HEK293 (cell line): ENCODE results near the gene TIMP2.
A peak's percentile ranks its signal among the peaks of the same experiment; 100 is the strongest.

Experiments
- KLF8 ChIP-seq: fragments of 450-650 bp; formaldehyde crosslinking; IDR thresholded peaks from 2 replicates; pipeline ENCODE4 v1.5.1; 2016; ENCODE audit warnings: missing biosample characterization, missing genetic modification characterization
- RBAK ChIP-seq: fragments of 450-650 bp; formaldehyde crosslinking; IDR thresholded peaks from 2 replicates; pipeline ENCODE4 v1.5.1; 2016; ENCODE audit warnings: missing biosample characterization, missing genetic modification characterization
- ZBTB48 ChIP-seq: fragments of 450-650 bp; formaldehyde crosslinking; IDR thresholded peaks from 2 replicates; pipeline ENCODE4 v1.5.1; 2016; ENCODE audit warnings: missing biosample characterization, missing genetic modification characterization
- ZNF138 ChIP-seq: fragments of 450-650 bp; formaldehyde crosslinking; IDR thresholded peaks from 2 replicates; pipeline ENCODE4 v1.5.1; 2016; ENCODE audit warnings: missing biosample characterization, missing genetic modification characterization, borderline replicate concordance
- ZNF214 ChIP-seq: fragments of 450-650 bp; formaldehyde crosslinking; IDR thresholded peaks from 2 replicates; pipeline ENCODE4 v1.5.1; 2017; ENCODE audit warnings: missing biosample characterization, mild to moderate bottlenecking, missing genetic modification characterization, borderline replicate concordance
- ZNF248 ChIP-seq: fragments of 450-650 bp; formaldehyde crosslinking; IDR thresholded peaks from 2 replicates; pipeline ENCODE4 v1.5.1; 2017; ENCODE audit warnings: missing biosample characterization, missing genetic modification characterization
- ZNF266 ChIP-seq: fragments of 450-650 bp; formaldehyde crosslinking; IDR thresholded peaks from 2 replicates; pipeline ENCODE4 v1.5.1; 2016; ENCODE audit warnings: missing biosample characterization, missing genetic modification characterization, low read depth
- ZNF274 ChIP-seq, 2 experiments: fragments of 200-500 bp in 1 of 2; fragments of 450-650 bp in 1 of 2; sonication (Bioruptor generic) in 1 of 2; formaldehyde crosslinking in 1 of 2; IDR thresholded peaks; 2 replicates each; pipeline versions ENCODE4 v1.5.1 to v1.6.1; 2014 to 2016; ENCODE audit warnings: borderline replicate concordance in 1 of 2, inconsistent platforms in 1 of 2, low read length in 1 of 2, missing biosample characterization in 1 of 2, missing genetic modification characterization in 1 of 2
- ZNF311 ChIP-seq: fragments of 450-650 bp; formaldehyde crosslinking; IDR thresholded peaks from 2 replicates; pipeline ENCODE4 v1.5.1; 2017; ENCODE audit warnings: missing biosample characterization, missing genetic modification characterization, borderline replicate concordance
- ZNF48 ChIP-seq: fragments of 450-650 bp; formaldehyde crosslinking; IDR thresholded peaks from 2 replicates; pipeline ENCODE4 v1.5.1; 2016; ENCODE audit warnings: missing biosample characterization, missing genetic modification characterization
- ZNF585B ChIP-seq: fragments of 450-650 bp; formaldehyde crosslinking; IDR thresholded peaks from 2 replicates; pipeline ENCODE4 v1.5.1; 2016; ENCODE audit warnings: missing biosample characterization, missing genetic modification characterization
- ZNF596 ChIP-seq: fragments of 450-650 bp; IDR thresholded peaks from 2 replicates; pipeline ENCODE4 v1.5.0; 2018; ENCODE audit warnings: missing biosample characterization, mild to moderate bottlenecking, missing genetic modification characterization, moderate library complexity
- ZNF626 ChIP-seq: fragments of 450-650 bp; sonication (Bioruptor Pico); formaldehyde crosslinking; IDR thresholded peaks from 2 replicates; pipeline ENCODE4 v1.5.1; 2018; ENCODE audit warnings: missing biosample characterization, missing genetic modification characterization, inconsistent platforms
- ZNF777 ChIP-seq: fragments of 450-650 bp; formaldehyde crosslinking; IDR thresholded peaks from 2 replicates; pipeline ENCODE4 v1.5.1; 2017; ENCODE audit warnings: missing biosample characterization, missing genetic modification characterization, borderline replicate concordance
- ZSCAN16 ChIP-seq: fragments of 450-650 bp; formaldehyde crosslinking; IDR thresholded peaks from 2 replicates; pipeline ENCODE4 v1.5.1; 2016; ENCODE audit warnings: missing biosample characterization, missing genetic modification characterization
- ZSCAN23 ChIP-seq: fragments of 450-650 bp; formaldehyde crosslinking; IDR thresholded peaks from 2 replicates; pipeline ENCODE4 v1.5.1; 2016; ENCODE audit warnings: missing biosample characterization, missing genetic modification characterization
- TF ChIP-seq, protein P1 (sequence below): fragments of 450-650 bp; formaldehyde crosslinking; IDR thresholded peaks from 2 replicates; pipeline ENCODE4 v1.5.1; 2016; ENCODE audit warnings: missing biosample characterization, missing genetic modification characterization
- TF ChIP-seq, protein P2 (sequence below): fragments of 450-650 bp; formaldehyde crosslinking; IDR thresholded peaks from 2 replicates; pipeline ENCODE4 v1.5.1; 2016; ENCODE audit warnings: missing biosample characterization, missing genetic modification characterization
- TF ChIP-seq, protein P3 (sequence below): fragments of 450-650 bp; formaldehyde crosslinking; IDR thresholded peaks from 2 replicates; pipeline ENCODE4; 2016; ENCODE audit warnings: missing biosample characterization, missing genetic modification characterization
- TF ChIP-seq, protein P4 (sequence below): fragments of 450-650 bp; formaldehyde crosslinking; IDR thresholded peaks from 2 replicates; pipeline ENCODE4 v1.5.1; 2016; ENCODE audit warnings: missing biosample characterization, missing genetic modification characterization
- TF ChIP-seq, protein P5 (sequence below): fragments of 450-650 bp; formaldehyde crosslinking; IDR thresholded peaks from 2 replicates; pipeline ENCODE4 v1.5.0; 2017; ENCODE audit warnings: missing biosample characterization, missing genetic modification characterization, borderline replicate concordance
- TF ChIP-seq, protein P6 (sequence below): fragments of 450-650 bp; formaldehyde crosslinking; IDR thresholded peaks from 2 replicates; pipeline ENCODE4 v1.5.1; 2016; ENCODE audit warnings: missing biosample characterization, missing genetic modification characterization
- TF ChIP-seq, protein P7 (sequence below): fragments of 450-650 bp; formaldehyde crosslinking; IDR thresholded peaks from 2 replicates; pipeline ENCODE4 v1.5.1; 2016; ENCODE audit warnings: missing biosample characterization, missing genetic modification characterization
- TF ChIP-seq, protein P8 (sequence below): fragments of 450-650 bp; formaldehyde crosslinking; IDR thresholded peaks from 2 replicates; pipeline ENCODE4 v1.5.1; 2016; ENCODE audit warnings: missing biosample characterization, missing genetic modification characterization

Gene TIMP2

DNA sequence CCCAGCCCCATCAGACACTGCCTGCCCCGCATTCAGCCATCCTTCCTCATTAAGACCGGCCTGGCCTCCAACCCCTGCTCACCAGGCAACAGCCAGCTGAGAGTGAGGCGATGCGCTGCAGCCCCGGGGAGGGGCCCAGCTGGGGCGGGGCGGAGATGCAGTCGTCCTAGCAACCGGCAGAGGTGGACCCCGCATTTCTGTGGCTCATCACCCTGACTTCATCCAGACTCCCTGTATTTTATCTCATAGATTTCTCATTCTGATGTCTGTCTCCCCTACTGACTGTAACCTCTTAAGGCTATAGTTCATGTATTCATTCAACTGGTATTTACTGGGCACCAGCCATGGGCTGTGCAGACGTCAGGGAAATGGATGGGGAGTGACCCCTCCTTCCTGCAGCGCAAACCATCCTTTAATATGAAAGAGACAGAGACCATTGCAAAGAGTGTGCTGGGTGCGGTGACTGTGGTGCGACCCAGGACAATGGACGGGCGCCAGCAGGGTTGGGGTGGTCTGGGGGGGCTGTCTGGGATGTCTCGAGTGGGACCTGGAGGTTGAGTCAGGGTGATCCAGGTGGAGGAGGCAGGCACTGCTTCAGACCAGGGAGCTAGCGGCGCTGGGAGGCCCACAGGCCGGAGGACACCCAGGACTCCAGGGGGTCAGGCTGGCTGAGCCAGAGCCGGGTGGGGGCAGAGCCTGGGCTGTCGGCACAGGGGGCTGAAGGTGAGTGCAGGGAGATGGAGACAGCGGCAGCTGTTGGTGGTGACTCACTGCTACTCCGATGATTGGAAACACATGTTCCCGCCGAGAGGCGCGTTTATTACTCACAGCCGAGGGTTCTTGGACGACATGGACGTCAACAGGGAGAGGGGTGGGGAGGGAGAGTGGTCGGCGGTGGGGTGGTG is 10.5 kb upstream of the TIMP2 start (continued):
- TF ChIP-seq, protein P1, sequence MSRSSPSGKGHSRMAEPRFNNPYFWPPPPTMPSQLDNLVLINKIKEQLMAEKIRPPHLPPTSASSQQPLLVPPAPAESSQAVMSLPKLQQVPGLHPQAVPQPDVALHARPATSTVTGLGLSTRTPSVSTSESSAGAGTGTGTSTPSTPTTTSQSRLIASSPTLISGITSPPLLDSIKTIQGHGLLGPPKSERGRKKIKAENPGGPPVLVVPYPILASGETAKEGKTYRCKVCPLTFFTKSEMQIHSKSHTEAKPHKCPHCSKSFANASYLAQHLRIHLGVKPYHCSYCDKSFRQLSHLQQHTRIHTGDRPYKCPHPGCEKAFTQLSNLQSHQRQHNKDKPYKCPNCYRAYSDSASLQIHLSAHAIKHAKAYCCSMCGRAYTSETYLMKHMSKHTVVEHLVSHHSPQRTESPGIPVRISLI (tag by site-specific recombination), result no peak
- TF ChIP-seq, protein P2, sequence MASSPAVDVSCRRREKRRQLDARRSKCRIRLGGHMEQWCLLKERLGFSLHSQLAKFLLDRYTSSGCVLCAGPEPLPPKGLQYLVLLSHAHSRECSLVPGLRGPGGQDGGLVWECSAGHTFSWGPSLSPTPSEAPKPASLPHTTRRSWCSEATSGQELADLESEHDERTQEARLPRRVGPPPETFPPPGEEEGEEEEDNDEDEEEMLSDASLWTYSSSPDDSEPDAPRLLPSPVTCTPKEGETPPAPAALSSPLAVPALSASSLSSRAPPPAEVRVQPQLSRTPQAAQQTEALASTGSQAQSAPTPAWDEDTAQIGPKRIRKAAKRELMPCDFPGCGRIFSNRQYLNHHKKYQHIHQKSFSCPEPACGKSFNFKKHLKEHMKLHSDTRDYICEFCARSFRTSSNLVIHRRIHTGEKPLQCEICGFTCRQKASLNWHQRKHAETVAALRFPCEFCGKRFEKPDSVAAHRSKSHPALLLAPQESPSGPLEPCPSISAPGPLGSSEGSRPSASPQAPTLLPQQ, result peak; percentile 83
- no peak for TF ChIP-seq ZNF311 (tag by site-specific recombination)
- TF ChIP-seq ZNF274 (IDR thresholded peaks at IDR 0.05; ENCODE audit: low read length), result no peak
- no peak for TF ChIP-seq ZNF274 (tag by site-specific recombination; IDR thresholded peaks at IDR 0.05; ENCODE audit: borderline replicate concordance)
- TF ChIP-seq, protein P3, sequence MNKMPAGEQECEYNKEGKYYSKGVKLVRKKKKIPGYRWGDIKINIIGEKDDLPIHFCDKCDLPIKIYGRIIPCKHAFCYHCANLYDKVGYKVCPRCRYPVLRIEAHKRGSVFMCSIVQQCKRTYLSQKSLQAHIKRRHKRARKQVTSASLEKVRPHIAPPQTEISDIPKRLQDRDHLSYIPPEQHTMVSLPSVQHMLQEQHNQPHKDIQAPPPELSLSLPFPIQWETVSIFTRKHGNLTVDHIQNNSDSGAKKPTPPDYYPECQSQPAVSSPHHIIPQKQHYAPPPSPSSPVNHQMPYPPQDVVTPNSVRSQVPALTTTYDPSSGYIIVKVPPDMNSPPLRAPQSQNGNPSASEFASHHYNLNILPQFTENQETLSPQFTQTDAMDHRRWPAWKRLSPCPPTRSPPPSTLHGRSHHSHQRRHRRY (tag by site-specific recombination), result no peak
- TF ChIP-seq ZNF138, result no peak
- TF ChIP-seq, protein P4, sequence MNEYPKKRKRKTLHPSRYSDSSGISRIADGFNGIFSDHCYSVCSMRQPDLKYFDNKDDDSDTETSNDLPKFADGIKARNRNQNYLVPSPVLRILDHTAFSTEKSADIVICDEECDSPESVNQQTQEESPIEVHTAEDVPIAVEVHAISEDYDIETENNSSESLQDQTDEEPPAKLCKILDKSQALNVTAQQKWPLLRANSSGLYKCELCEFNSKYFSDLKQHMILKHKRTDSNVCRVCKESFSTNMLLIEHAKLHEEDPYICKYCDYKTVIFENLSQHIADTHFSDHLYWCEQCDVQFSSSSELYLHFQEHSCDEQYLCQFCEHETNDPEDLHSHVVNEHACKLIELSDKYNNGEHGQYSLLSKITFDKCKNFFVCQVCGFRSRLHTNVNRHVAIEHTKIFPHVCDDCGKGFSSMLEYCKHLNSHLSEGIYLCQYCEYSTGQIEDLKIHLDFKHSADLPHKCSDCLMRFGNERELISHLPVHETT (tag by site-specific recombination), result peak; percentile 81
- TF ChIP-seq ZSCAN23, result 0 out of 2 replicates have a peak, but pooled peaks have one; percentile 18
- TF ChIP-seq ZNF48 (tag by site-specific recombination), result no peak
- peak; percentile 44; the same call in 1 of the 2 replicates for TF ChIP-seq KLF8
- TF ChIP-seq ZBTB48 (tag by site-specific recombination), result 0 out of 2 replicates have a peak, but pooled peaks have one; percentile 52
- TF ChIP-seq ZNF626 (tag by site-specific recombination), result no peak
- TF ChIP-seq, protein P5, sequence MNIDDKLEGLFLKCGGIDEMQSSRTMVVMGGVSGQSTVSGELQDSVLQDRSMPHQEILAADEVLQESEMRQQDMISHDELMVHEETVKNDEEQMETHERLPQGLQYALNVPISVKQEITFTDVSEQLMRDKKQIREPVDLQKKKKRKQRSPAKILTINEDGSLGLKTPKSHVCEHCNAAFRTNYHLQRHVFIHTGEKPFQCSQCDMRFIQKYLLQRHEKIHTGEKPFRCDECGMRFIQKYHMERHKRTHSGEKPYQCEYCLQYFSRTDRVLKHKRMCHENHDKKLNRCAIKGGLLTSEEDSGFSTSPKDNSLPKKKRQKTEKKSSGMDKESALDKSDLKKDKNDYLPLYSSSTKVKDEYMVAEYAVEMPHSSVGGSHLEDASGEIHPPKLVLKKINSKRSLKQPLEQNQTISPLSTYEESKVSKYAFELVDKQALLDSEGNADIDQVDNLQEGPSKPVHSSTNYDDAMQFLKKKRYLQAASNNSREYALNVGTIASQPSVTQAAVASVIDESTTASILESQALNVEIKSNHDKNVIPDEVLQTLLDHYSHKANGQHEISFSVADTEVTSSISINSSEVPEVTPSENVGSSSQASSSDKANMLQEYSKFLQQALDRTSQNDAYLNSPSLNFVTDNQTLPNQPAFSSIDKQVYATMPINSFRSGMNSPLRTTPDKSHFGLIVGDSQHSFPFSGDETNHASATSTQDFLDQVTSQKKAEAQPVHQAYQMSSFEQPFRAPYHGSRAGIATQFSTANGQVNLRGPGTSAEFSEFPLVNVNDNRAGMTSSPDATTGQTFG (tag by site-specific recombination), result no peak
- no peak for TF ChIP-seq ZNF596 (tag by site-specific recombination)
- no peak for TF ChIP-seq ZNF214 (tag by site-specific recombination)
- TF ChIP-seq, protein P6, sequence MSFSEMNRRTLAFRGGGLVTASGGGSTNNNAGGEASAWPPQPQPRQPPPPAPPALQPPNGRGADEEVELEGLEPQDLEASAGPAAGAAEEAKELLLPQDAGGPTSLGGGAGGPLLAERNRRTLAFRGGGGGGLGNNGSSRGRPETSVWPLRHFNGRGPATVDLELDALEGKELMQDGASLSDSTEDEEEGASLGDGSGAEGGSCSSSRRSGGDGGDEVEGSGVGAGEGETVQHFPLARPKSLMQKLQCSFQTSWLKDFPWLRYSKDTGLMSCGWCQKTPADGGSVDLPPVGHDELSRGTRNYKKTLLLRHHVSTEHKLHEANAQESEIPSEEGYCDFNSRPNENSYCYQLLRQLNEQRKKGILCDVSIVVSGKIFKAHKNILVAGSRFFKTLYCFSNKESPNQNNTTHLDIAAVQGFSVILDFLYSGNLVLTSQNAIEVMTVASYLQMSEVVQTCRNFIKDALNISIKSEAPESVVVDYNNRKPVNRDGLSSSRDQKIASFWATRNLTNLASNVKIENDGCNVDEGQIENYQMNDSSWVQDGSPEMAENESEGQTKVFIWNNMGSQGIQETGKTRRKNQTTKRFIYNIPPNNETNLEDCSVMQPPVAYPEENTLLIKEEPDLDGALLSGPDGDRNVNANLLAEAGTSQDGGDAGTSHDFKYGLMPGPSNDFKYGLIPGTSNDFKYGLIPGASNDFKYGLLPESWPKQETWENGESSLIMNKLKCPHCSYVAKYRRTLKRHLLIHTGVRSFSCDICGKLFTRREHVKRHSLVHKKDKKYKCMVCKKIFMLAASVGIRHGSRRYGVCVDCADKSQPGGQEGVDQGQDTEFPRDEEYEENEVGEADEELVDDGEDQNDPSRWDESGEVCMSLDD (tag by site-specific recombination), result no peak
- TF ChIP-seq ZSCAN16 (tag by site-specific recombination), result no peak
- TF ChIP-seq, protein P7, sequence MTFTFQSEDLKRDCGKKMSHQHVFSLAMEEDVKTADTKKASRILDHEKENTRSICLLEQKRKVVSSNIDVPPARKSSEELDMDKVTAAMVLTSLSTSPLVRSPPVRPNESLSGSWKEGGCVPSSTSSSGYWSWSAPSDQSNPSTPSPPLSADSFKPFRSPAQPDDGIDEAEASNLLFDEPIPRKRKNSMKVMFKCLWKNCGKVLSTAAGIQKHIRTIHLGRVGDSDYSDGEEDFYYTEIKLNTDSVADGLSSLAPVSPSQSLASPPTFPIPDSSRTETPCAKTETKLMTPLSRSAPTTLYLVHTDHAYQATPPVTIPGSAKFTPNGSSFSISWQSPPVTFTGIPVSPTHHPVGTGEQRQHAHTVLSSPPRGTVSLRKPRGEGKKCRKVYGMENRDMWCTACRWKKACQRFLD (tag by site-specific recombination), result no peak
- no peak for TF ChIP-seq RBAK (tag by site-specific recombination)
- TF ChIP-seq ZNF266 (tag by site-specific recombination), result peak; percentile 100
- TF ChIP-seq ZNF777, result peak; percentile 51; the same call in 1 of the 2 replicates
- no peak for TF ChIP-seq ZNF248 (tag by site-specific recombination)
- no peak for TF ChIP-seq ZNF585B (tag by site-specific recombination)
- TF ChIP-seq, protein P8, sequence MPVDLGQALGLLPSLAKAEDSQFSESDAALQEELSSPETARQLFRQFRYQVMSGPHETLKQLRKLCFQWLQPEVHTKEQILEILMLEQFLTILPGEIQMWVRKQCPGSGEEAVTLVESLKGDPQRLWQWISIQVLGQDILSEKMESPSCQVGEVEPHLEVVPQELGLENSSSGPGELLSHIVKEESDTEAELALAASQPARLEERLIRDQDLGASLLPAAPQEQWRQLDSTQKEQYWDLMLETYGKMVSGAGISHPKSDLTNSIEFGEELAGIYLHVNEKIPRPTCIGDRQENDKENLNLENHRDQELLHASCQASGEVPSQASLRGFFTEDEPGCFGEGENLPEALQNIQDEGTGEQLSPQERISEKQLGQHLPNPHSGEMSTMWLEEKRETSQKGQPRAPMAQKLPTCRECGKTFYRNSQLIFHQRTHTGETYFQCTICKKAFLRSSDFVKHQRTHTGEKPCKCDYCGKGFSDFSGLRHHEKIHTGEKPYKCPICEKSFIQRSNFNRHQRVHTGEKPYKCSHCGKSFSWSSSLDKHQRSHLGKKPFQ, result no peak
